Fibroblast of villous mesenchyme (primary cell): ENCODE measurements around the gene ADARB2. TPM values are rescaled to one million over a fixed set of nuclear protein-coding genes. Genes with fewer than 3 reads are reported as not detected.

Experiments
- DNase-seq: peaks from one replicate; pipeline ENCODE4 v3.0.0-alpha.2; 2010; ENCODE audit warnings: low read depth
- H3K4me3 ChIP-seq: 2 replicates; pipeline ENCODE4 v1.5.1; 2011; ENCODE audit warnings: low read depth, mild to moderate bottlenecking, low read length
- CTCF ChIP-seq: IDR thresholded peaks from 2 replicates; pipeline ENCODE4 v1.5.1; 2012; ENCODE audit warnings: low read depth, mild to moderate bottlenecking, low read length; ENCODE audit not compliant: insufficient read depth
- total RNA-seq: library from RNA; depleted of rRNA; stranded (reverse); fragments of >200 nt; gene quantifications from 2 replicates; pipeline ENCODE4 v1.2.3, GENCODE V29; 2012

The ADARB2 gene
- total RNA-seq, 1 donor = not detected

DNA sequence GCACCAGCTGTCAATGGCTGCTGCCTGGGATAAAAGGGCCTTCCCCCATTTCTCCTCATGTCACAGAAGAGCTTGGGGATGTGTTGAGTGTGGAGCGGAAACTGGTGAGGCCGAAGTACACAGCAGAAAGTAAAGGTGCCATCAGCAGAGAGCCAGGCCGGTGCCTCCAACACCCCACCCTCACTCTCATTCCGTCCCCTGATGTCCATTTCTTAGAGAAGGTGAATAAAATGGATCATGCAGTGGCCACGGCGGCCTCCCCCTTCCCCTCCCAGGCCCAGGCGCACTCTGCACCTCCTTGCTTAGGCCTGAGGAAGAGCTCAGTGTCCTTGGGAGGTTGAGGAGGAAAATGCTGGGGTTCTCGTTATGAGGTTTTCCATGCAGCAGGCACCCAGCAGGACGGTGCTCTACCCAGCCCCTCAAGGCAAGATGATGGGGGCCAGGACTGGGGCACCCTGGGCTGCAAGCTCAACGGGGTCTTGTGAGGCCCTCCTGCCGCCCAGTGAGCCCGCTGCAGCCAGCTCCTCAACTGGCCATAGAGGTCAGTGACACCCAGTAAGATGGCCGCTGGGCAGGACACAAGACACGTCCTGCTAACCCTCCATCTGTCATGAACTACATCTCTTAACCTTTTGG is 163.9 kb downstream of the ADARB2 start:
- no peak for TF ChIP-seq CTCF
- no peak for DNase-seq

GRCh38 chr10:1572519-1573333 is 164.6 kb downstream of the ADARB2 start:
- no peak for TF ChIP-seq CTCF
- H3K4me3 ChIP-seq = no peak overlapping the region
- DNase-seq = no peak

More for the DNA sequence above, 163.9 kb downstream of the ADARB2 start:
- no peak overlapping the region for H3K4me3 ChIP-seq

DNA sequence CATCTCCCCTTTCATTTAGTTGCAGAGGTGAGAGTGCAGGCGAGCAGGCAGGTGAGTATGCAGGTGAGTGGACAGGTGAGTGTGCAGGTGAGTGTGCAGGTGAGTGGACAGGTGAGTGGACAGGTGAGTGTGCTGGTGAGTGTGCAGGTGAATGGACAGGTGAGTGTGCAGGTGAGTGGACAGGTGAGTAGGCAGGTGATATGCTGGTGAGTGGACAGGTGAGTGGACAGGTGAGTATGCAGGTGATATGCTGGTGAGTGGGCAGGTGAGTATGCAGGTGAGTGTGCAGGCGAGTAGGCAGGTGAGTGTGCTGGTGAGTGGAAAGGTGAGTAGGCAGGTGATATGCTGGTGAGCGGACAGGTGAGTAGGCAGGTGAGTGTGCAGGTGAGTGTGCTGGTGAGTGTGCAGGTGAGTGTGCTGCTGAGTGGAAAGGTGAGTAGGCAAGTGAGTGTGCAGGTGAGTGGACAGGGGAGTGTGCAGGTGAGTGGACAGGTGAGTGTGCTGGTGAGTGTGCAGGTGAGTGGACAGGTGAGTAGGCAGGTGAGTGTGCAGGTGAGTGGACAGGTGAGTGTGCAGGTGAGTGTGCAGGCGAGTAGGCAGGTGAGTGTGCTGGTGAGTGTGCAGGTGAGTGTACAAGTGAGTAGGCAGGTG is 165.6 kb downstream of the ADARB2 start:
- TF ChIP-seq CTCF = no peak
- no peak overlapping the region for H3K4me3 ChIP-seq
- no peak for DNase-seq

DNA sequence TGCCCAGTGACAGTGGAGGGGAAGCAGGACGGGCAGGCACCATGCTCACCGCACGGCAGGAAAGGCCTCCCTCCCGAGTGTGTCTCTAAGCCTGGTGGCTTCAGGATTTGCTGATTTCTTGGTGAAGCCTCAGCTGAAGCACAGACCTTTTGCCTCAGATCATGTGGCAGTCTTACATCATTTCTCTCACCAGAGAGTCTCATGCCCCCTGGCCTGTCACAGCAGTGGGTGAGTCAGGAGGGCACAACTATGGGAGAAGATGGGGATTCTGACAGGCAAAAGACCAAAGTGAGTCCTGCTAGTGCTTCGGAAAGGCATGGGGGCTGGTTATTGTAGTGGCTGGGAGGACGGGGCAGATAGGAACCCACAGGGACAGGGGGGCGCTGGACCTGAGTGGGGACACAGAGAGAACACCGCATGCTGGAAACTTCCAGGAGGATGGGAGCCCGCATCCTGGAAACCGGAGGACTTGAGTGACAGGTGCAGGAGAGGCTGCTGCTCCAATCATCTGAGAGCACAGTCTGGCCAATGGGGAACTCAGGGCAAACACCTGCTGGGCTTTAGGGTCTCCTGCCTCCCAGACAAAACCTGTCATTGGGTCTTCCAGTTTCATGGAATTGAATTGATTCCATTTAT is 166.8 kb downstream of the ADARB2 start:
- TF ChIP-seq CTCF = no peak
- DNase-seq = no peak
- no peak overlapping the region for H3K4me3 ChIP-seq

DNA sequence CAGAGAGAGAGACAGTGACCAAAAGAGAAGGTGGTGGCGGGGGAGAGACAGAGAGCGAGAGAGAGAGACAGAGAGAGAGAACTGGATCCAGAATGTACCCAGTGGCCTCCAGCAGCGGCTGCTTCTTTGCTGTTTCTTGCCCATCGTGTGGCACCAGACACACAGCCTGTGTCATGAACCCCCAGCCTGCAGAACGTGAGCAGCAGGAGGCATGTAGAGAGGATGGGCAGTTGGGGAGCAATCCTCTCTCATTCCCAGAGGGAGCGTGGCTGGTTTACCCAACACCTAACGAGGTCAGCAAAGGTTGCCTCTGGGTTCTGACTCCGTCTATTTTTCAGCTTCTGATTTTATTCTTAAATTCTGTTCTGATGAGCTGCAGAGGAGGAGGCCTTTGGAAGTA is 168.1 kb downstream of the ADARB2 start:
- no peak for TF ChIP-seq CTCF
- no peak overlapping the region for H3K4me3 ChIP-seq
- DNase-seq = no peak

DNA sequence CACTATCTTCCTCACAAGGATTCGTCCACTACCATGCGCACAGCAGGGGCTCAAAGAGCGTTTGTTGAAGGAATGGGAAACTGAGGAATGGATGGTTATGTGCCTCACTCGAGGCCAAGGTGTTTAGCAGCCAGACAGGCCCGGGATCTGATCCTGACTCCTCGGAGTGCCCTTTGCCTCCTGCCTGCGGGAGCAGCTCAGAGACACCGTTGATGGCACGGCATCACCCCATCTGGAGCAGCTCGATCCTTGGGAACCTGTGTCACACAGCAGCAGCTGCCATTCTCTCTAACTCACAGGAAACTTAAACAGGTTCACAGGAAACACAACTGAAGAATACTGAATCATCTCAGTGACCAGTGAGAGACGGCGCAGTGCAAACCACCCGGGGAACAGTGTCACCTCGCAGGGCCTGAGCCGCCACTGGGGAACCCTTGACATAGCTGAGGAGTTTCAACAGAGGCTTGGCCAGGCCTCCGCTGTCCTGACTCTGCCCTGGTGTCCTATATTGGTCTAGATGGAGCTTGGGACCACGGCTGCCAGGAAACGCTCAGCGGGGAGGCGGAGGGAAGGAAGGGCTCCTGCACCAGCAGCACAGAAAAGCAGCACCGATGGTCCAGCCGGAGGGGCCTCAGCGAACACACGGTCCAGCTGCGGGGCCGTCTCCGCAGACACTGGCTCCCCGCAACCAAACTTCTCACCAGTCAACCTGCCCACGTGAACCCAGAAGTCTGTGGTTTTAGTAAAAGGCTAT is 169.4 kb downstream of the ADARB2 start:
- DNase-seq = no peak
- no peak for TF ChIP-seq CTCF

More for the DNA sequence above, 169.4 kb downstream of the ADARB2 start:
- no peak overlapping the region for H3K4me3 ChIP-seq
